ENCODE data around the gene PTPN7. TPM values are rescaled to one million over a fixed set of nuclear protein-coding genes. Genes with fewer than 3 reads are reported as not detected.

PTPN7 gene
- total RNA-seq, 1 donor from 2014 or later = not detected

DNA sequence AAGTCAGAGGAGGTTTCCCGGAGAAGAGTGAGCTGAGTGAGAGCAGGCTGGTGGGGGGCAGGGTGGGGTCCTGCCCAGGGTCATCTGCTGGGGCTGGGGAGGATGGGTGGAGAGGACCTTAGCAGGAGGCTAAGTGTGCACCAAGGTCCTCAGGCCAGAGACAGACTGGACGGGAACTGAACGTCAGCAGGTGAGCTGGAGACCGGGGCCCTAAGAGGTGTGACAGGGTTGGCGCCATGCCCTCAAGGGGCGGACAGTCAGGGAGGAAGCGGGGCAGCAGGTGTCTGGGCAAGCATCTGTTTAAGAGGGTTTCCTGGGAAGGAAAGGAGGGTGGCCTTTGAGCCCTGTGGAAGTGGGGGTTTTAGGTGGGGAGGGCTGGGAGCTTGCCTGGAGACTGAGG, 13.6 kb upstream of the PTPN7 start:
- Histone ChIP-seq H3K27ac (no peak overlapping the region), H3K9me3 (no peaks in the 10 kb centered on the region), H3K4me1 (no peaks in the 10 kb centered on the region), H3K27me3 (no peaks in the 10 kb centered on the region), H3K36me3 (no peaks in the 10 kb centered on the region), H3K4me3 (no peak overlapping the region)
- intact Hi-C loops (cut with DNase I) = no loop called here
- TF ChIP-seq, protein P1, sequence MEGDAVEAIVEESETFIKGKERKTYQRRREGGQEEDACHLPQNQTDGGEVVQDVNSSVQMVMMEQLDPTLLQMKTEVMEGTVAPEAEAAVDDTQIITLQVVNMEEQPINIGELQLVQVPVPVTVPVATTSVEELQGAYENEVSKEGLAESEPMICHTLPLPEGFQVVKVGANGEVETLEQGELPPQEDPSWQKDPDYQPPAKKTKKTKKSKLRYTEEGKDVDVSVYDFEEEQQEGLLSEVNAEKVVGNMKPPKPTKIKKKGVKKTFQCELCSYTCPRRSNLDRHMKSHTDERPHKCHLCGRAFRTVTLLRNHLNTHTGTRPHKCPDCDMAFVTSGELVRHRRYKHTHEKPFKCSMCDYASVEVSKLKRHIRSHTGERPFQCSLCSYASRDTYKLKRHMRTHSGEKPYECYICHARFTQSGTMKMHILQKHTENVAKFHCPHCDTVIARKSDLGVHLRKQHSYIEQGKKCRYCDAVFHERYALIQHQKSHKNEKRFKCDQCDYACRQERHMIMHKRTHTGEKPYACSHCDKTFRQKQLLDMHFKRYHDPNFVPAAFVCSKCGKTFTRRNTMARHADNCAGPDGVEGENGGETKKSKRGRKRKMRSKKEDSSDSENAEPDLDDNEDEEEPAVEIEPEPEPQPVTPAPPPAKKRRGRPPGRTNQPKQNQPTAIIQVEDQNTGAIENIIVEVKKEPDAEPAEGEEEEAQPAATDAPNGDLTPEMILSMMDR (IDR thresholded peaks at IDR 0.05) = no peak
- no peak for DNase-seq (ENCODE audit: low spot score in 2 of 2)

- no peaks in the 10 kb centered on the region for H3K9me3 ChIP-seq
Observed at GRCh38 chr1:202172015-202172355, 11.6 kb upstream of the PTPN7 start.

GRCh38 chr1:202171292-202172014, 11.1 kb upstream of the PTPN7 start:
- TF ChIP-seq, protein P1 (IDR thresholded peaks at IDR 0.05) = no peak
- no peak overlapping the region for H3K27ac ChIP-seq
- intact Hi-C loops (cut with DNase I) = no loop called here

More at GRCh38 chr1:202172015-202172355, 11.6 kb upstream of the PTPN7 start:
- no peak overlapping the region for H3K27ac ChIP-seq
- TF ChIP-seq, protein P1 (IDR thresholded peaks at IDR 0.05) = no peak
- no peaks in the 10 kb centered on the region for H3K4me1 ChIP-seq
- DNase-seq (ENCODE audit: low spot score in 2 of 2) = no peak
- intact Hi-C loops (cut with DNase I) = no loop called here
- H3K27me3 ChIP-seq = no peaks in the 10 kb centered on the region
- no peaks in the 10 kb centered on the region for H3K36me3 ChIP-seq
- H3K4me3 ChIP-seq = no peak overlapping the region

DNA sequence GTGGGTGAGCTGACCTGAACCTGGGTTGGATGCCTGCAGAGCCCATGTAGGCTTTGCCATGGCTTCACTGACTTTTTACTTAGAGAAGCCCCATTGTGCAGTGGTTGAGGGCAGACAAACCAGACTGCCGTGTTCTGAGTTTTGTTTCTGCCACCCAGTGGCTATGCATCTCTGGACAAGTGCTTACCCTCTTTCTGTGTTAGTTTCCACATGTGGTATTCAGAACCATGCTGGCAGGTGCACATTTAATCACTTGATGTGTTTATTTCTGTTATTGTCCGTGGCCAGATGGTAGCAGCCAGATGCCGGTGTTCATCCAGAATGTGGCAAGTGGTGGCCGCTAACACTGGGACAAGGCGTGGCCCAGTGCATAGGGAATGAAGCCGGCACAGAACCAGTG, 10.3 kb upstream of the PTPN7 start:
- Histone ChIP-seq H3K27me3 (no peaks in the 10 kb centered on the region), H3K36me3 (no peaks in the 10 kb centered on the region), H3K9me3 (no peaks in the 10 kb centered on the region), H3K27ac (no peak overlapping the region), H3K4me3 (no peak overlapping the region), H3K4me1 (no peaks in the 10 kb centered on the region)
- TF ChIP-seq, protein P1 (IDR thresholded peaks at IDR 0.05) = no peak
- intact Hi-C loops (cut with DNase I) = no loop called here
- no peak for DNase-seq (ENCODE audit: low spot score in 2 of 2)

More at GRCh38 chr1:202171292-202172014, 11.1 kb upstream of the PTPN7 start:
- Histone ChIP-seq H3K4me1 (no peaks in the 10 kb centered on the region), H3K36me3 (no peaks in the 10 kb centered on the region), H3K4me3 (no peak overlapping the region), H3K27me3 (no peaks in the 10 kb centered on the region), H3K9me3 (no peaks in the 10 kb centered on the region)
- DNase-seq (ENCODE audit: low spot score in 2 of 2) = no peak

GRCh38 chr1:202168861-202169260, 8.5 kb upstream of the PTPN7 start:
- no peak overlapping the region for H3K27ac ChIP-seq
- intact Hi-C loops (cut with DNase I) = no loop called here
- H3K36me3 ChIP-seq = no peaks in the 10 kb centered on the region
- H3K9me3 ChIP-seq = no peaks in the 10 kb centered on the region
- no peaks in the 10 kb centered on the region for H3K4me1 ChIP-seq
- DNase-seq (ENCODE audit: low spot score in 2 of 2) = no peak
- no peak overlapping the region for H3K4me3 ChIP-seq
- TF ChIP-seq, protein P1 (IDR thresholded peaks at IDR 0.05) = no peak
- no peaks in the 10 kb centered on the region for H3K27me3 ChIP-seq
